H9 (cell line): ENCODE data around the gene CRISPLD2. TPM values are rescaled to one million over a fixed set of nuclear protein-coding genes. Genes with fewer than 3 reads are reported as not detected.

Experiments
- DNase-seq: peaks from one replicate; pipeline ENCODE4 v3.0.0-alpha.2; 2017
- H2AFZ ChIP-seq: one replicate; pipeline ENCODE4 v1.6.1; 2013; ENCODE audit warnings: mild to moderate bottlenecking, low read length, control low read depth, moderate library complexity
- H2AK5ac ChIP-seq: 2 replicates; pipeline ENCODE4 v1.6.1; 2013; ENCODE audit warnings: low read length, control low read depth, mixed read lengths; ENCODE audit not compliant: insufficient read length
- H2BK120ac ChIP-seq: one replicate; pipeline ENCODE4 v1.6.1; 2013; ENCODE audit warnings: low read depth, mild to moderate bottlenecking, low read length, control low read depth, inconsistent platforms; ENCODE audit not compliant: poor library complexity, severe bottlenecking
- H2BK12ac ChIP-seq: 2 replicates; pipeline ENCODE4 v1.6.1; 2013; ENCODE audit warnings: low read length, control low read depth, mixed read lengths, low read depth; ENCODE audit not compliant: insufficient read length
- H2BK15ac ChIP-seq: 2 replicates; pipeline ENCODE4 v1.6.1; 2013; ENCODE audit warnings: low read depth, low read length, control low read depth
- H2BK20ac ChIP-seq: one replicate; pipeline ENCODE4 v1.6.1; 2013; ENCODE audit warnings: low read depth, mild to moderate bottlenecking, low read length, control low read depth, inconsistent platforms; ENCODE audit not compliant: poor library complexity, severe bottlenecking
- H2BK5ac ChIP-seq: 2 replicates; pipeline ENCODE4 v1.6.1; 2013; ENCODE audit warnings: low read length, control low read depth, mixed read lengths; ENCODE audit not compliant: insufficient read length
- H3K14ac ChIP-seq: 2 replicates; pipeline ENCODE4 v1.6.1; 2013; ENCODE audit warnings: low read length, control low read depth; ENCODE audit not compliant: insufficient read depth
- H3K18ac ChIP-seq: 2 replicates; pipeline ENCODE4 v1.6.1; 2013; ENCODE audit warnings: low read depth, mild to moderate bottlenecking, mixed read lengths, low read length, control low read depth; ENCODE audit not compliant: insufficient read length
- H3K23ac ChIP-seq: 2 replicates; pipeline ENCODE4 v1.6.1; 2013; ENCODE audit warnings: low read length, control low read depth, mixed read lengths, low read depth; ENCODE audit not compliant: insufficient read length
- H3K23me2 ChIP-seq: 2 replicates; pipeline ENCODE4 v1.6.1; 2013; ENCODE audit warnings: low read depth, mild to moderate bottlenecking, mixed read lengths, low read length, control low read depth; ENCODE audit not compliant: insufficient read length, poor library complexity, severe bottlenecking
- H3K27ac ChIP-seq: 2 replicates; pipeline ENCODE4 v1.5.1; 2013; ENCODE audit warnings: low read length, control low read depth, mixed read lengths, low read depth; ENCODE audit not compliant: insufficient read length
- H3K27me3 ChIP-seq: 2 replicates; pipeline ENCODE4 v1.6.1; 2013; ENCODE audit warnings: low read length, control low read depth, inconsistent platforms; ENCODE audit not compliant: insufficient read depth
- H3K4ac ChIP-seq: 2 replicates; pipeline ENCODE4 v1.6.1; 2013; ENCODE audit warnings: low read depth, mild to moderate bottlenecking, control low read depth, inconsistent platforms, low read length, moderate library complexity
- H3K4me1 ChIP-seq: 2 replicates; pipeline ENCODE4 v1.6.1; 2013; ENCODE audit warnings: low read length, control low read depth, inconsistent platforms; ENCODE audit not compliant: insufficient read depth
- H3K4me2 ChIP-seq: 2 replicates; pipeline ENCODE4 v1.6.1; 2013; ENCODE audit warnings: low read length, control low read depth, mixed read lengths; ENCODE audit not compliant: insufficient read length, insufficient read depth
- H3K56ac ChIP-seq: 2 replicates; pipeline ENCODE4 v1.6.1; 2013; ENCODE audit warnings: low read depth, mild to moderate bottlenecking, mixed read lengths, low read length, control low read depth; ENCODE audit not compliant: insufficient read length
- H3K79me1 ChIP-seq: 2 replicates; pipeline ENCODE4 v1.6.1; 2013; ENCODE audit warnings: low read depth, mild to moderate bottlenecking, moderate library complexity, low read length, control low read depth, inconsistent platforms; ENCODE audit not compliant: insufficient read depth, poor library complexity, severe bottlenecking
- H3K79me2 ChIP-seq: 2 replicates; pipeline ENCODE4 v1.6.1; 2013; ENCODE audit warnings: low read length, control low read depth, inconsistent platforms; ENCODE audit not compliant: insufficient read depth
- H3K9ac ChIP-seq: 2 replicates; pipeline ENCODE4 v1.6.1; 2013; ENCODE audit warnings: low read length, control low read depth, mixed read lengths; ENCODE audit not compliant: insufficient read length; ENCODE audit errors: extremely low read depth
- H3K9me3 ChIP-seq: one replicate; pipeline ENCODE4 v1.6.1; 2013; ENCODE audit warnings: low read depth, low read length, inconsistent platforms; ENCODE audit not compliant: control insufficient read depth
- H3T11ph ChIP-seq: one replicate; pipeline ENCODE4 v1.6.1; 2013; ENCODE audit warnings: mild to moderate bottlenecking, low read length, control low read depth, inconsistent platforms
- H4K20me1 ChIP-seq: one replicate; pipeline ENCODE4 v1.6.1; 2013; ENCODE audit not compliant: control insufficient read depth, insufficient read length, insufficient read depth
- H4K5ac ChIP-seq: 2 replicates; pipeline ENCODE4 v1.6.1; 2013; ENCODE audit warnings: low read depth, mild to moderate bottlenecking, mixed read lengths, low read length, control low read depth; ENCODE audit not compliant: insufficient read length
- H4K8ac ChIP-seq: replicated peaks from 2 replicates; pipeline ENCODE4 v1.6.1; 2013; ENCODE audit warnings: low read length, control low read depth, mixed read lengths, low read depth; ENCODE audit not compliant: insufficient read length
- H4K91ac ChIP-seq: 2 replicates; pipeline ENCODE4 v1.6.1; 2013; ENCODE audit warnings: low read depth, mild to moderate bottlenecking, moderate library complexity, mixed read lengths, low read length, control low read depth; ENCODE audit not compliant: insufficient read length
- H3K27ac Mint-ChIP-seq, 3 experiments: 2 replicates in 2 of 3; 3 replicates in 1 of 3; pipeline ENCODE4 v1.8.0; 2020 to 2021; ENCODE audit warnings: mixed read lengths in 3 of 3, mild to moderate bottlenecking in 1 of 3, moderate library complexity in 1 of 3
- H3K27me3 Mint-ChIP-seq: 2 replicates; pipeline ENCODE4 v1.8.0; 2021; ENCODE audit warnings: low read depth, mild to moderate bottlenecking, moderate library complexity, mixed read lengths
- H3K36me3 Mint-ChIP-seq, 3 experiments: 2 replicates in 2 of 3; 3 replicates in 1 of 3; pipeline ENCODE4 v1.8.0; 2020 to 2021; ENCODE audit warnings: low read depth in 3 of 3, mixed read lengths in 3 of 3; ENCODE audit not compliant: insufficient read depth in 1 of 3
- H3K4me1 Mint-ChIP-seq, 2 experiments: 2 replicates each; pipeline ENCODE4 v1.8.0; 2020; ENCODE audit warnings: mixed read lengths in 2 of 2
- H3K4me3 Mint-ChIP-seq, 2 experiments: 2 replicates in 1 of 2; 3 replicates in 1 of 2; pipeline ENCODE4 v1.8.0; 2020 to 2021; ENCODE audit warnings: mild to moderate bottlenecking in 2 of 2, mixed read lengths in 2 of 2, moderate library complexity in 1 of 2
- H3K9me3 Mint-ChIP-seq, 2 experiments: 2 replicates in 1 of 2; 3 replicates in 1 of 2; pipeline ENCODE4 v1.8.0; 2020; ENCODE audit warnings: mild to moderate bottlenecking in 2 of 2, mixed read lengths in 2 of 2, moderate library complexity in 1 of 2
- CTCF ChIP-seq: fragments of 200-600 bp; sonication (generic); conservative IDR thresholded peaks from 3 replicates; pipeline ENCODE4 v1.8.0; 2021; ENCODE audit warnings: antibody characterized with exemption, mild to moderate bottlenecking
- WGBS: extraction: QIAGEN DNeasy Blood & Tissue Kit; methylation state at CpG from one replicate; pipeline ENCODE4 v1.1.7; 2013; ENCODE audit warnings: missing lambda C conversion rate, low lambda C conversion rate, mixed read lengths; ENCODE audit not compliant: insufficient read length; ENCODE audit errors: extremely low coverage; 5-methylcytosine and 5-hydroxymethylcytosine counted together
- total RNA-seq: library from RNA; stranded (reverse); gene quantifications from 2 replicates; pipeline ENCODE4 v1.2.1, GENCODE V29; 2021

Gene CRISPLD2
- total RNA-seq, 1 experiment from 2014 or later = 2.3 TPM

- H3K27ac Mint-ChIP-seq = no peak overlapping the region
- Histone ChIP-seq H3K4me1 (no peaks in the 10 kb centered on the region; the same call in 1 of the 2 replicates), H3K23me2 (no peaks in the 10 kb centered on the region), H2BK20ac (no peak overlapping the region), H4K8ac (no peak overlapping the region), H2BK15ac (no peak overlapping the region), H2BK5ac (no peak overlapping the region), H3K79me2 (no peaks in the 10 kb centered on the region), H4K20me1 (no peaks in the 10 kb centered on the region), H2AFZ (no peak overlapping the region), H2BK120ac (no peak overlapping the region), H3K4ac (no peak overlapping the region), H3K27ac (no peak overlapping the region), H3K4me2 (no peak overlapping the region), H3K79me1 (no peaks in the 10 kb centered on the region), H3T11ph (no peak overlapping the region), H3K23ac (no peak overlapping the region), H4K91ac (no peak overlapping the region), H2BK12ac (no peak overlapping the region), H3K14ac (no peak overlapping the region), H3K9me3 (no peaks in the 10 kb centered on the region), H3K56ac (no peak overlapping the region), H2AK5ac (no peak overlapping the region), H3K27me3 (peaks cover 14% of the 10 kb centered on the region; the same call in 1 of the 2 replicates), H3K18ac (no peak overlapping the region), H4K5ac (no peak overlapping the region), H3K9ac (no peak overlapping the region)
- WGBS = no CpG with 5 or more reads among the region's 2 CpGs
- H3K9me3 Mint-ChIP-seq = no peaks in the 10 kb centered on the region; a peak in 3 of 5 replicates
- TF ChIP-seq CTCF = no peak
- no peaks in the 10 kb centered on the region for H3K36me3 Mint-ChIP-seq
- no peak for DNase-seq
- H3K4me1 Mint-ChIP-seq = peaks cover 13% of the 10 kb centered on the region in 2 experiments
- H3K27me3 Mint-ChIP-seq = peaks cover 84% of the 10 kb centered on the region
- no peak overlapping the region for H3K4me3 Mint-ChIP-seq
These were observed 2.2 kb upstream of the CRISPLD2 start for GRCh38 chr16:84817613-84818012.
